Bone marrow (tissue), 2 donors: ENCODE data around the gene TAF1A.
"Not testable (repeated sequence)": the region's sequence is repeated elsewhere in the genome, so short reads cannot be mapped to it uniquely, and the experiment has no call there.

Experiments
- DNase-seq, 2 donors: peaks; one replicate each; lab custom pipeline; 2025; lab: John Stamatoyannopoulos, UW

The TAF1A gene

DNA sequence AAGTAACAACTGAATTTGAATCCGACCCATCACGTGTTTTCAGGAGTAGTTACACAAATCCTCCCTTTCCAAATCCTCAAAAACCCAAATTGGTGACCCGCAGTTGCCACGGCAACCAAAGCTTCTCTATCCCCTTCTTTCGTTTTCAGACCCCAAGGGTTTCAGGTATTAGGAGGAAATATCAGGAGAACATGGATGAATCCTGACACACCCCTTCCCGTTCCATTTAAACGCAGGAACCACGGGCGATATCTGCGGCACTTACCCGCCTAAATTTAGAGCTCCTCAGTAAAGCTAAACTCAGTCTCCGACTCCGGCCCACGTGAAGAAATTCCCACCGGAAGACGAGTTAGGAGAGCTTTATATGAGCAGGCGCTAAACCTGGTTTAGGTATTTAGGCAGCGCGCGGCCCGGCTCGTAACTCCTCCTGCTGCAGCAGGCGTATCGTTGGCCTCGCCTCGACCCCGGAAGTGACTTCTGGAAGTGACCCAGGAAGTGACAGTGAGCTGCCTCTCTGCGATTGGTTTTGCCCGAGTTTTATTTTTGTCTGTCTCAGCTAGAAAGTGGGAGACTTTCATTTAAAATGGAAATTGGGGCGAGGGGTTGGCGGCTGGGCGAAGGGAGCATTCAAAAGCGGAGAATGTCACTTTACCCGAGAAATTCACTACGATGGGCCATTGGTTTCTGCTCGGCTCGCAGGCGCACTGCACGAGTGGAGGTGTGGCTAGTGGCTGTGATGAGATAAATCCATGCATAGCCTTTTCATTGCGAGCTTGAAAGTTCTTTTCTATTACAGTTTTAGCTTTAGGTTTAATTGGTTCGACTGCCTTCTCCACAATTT is at the start of gene TAF1A:
Gene TAF1A, minus strand, starts transcription at position 472 of the 841 bp plus-strand sequence.
- DNase-seq, result peak; percentile 47 to 71

DNA sequence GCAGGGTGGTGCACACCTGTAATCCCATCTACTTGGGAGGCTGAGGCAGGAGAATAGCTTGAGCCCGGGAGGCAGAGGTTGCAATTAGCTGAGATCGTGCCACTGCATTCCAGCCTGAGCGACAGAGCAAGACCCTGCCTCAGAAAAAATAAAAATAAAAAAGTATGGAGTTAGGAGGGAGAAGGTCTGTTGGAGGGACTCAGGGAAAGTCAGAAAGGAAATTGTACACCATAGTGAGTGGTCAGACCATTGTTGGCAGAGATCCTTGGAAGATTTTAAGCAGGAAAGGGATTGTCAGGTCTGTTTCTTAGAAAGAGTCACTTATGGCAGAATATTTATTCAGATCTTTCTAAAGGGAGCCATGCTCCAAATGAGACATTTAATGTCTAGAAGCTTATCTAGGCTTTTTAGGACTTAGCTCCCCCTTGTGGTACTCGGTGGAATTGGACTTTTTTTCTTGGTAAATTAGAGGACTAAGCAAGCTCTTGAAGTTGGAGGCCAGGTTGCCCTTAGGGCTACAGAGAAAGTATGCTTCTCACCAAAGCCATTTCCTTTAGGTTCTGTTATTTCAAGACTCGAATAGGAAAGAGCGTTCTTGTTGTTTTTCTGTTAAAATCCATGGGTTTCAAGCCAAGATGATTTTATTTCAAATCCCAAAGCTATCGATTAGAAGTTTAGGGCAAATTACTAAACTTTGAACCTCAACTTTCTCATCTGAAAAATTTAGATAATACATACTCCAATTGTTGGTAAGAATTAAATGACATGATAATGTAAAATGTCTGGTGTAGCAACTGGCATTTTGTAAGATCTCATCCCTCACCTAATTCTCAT is 44.7 kb upstream of the TAF1A start:
- peak in 1 of 2 donors; percentile 82 for DNase-seq

DNA sequence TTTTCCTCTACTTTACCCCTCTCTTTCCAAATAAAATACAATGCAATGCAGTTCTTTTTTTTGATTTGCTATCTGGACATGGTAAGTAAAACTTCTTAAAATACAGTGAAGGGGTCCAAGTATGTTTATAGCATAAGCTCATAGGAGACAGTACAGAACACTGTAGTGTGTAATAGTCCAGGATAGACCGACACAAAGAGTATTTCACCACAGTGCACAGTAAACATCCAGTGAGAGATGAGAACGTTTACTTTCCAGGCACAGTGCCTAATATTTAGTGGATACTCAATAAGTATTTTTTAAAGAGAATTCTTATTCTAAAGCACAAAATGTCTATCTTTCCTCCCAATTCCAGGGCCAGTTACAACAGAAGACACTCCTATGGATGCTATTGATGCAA is 43.0 kb upstream of the TAF1A start:
- no peak for DNase-seq

DNA sequence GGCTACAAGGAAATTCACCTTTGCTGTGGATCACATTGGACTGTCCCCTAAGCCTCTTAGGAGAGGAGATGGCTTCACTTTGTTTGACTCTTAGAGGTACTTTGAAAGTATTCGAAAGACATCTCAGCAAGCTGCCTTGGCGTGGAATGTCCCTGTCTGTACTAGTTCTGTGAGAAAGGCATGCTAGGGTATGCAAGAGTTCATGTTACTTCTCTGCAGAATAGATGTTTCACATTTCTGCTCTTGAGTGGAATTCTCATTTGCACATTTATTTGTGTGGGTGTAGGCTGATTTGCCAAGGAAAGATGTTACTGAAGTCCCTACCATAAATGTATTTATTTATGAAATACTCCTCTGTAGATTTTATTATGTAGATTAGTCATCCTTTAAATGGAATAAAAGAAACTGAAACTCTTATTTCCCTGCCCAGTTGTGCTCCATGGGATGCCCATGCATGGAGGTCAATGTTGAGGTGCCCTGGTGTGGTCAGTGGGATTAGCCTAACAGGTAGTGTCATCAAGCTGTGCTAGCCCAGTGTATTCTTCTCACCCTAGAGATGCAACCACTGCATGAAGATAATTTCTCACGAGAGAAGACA is 42.0 kb upstream of the TAF1A start:
- DNase-seq, result no peak

DNA sequence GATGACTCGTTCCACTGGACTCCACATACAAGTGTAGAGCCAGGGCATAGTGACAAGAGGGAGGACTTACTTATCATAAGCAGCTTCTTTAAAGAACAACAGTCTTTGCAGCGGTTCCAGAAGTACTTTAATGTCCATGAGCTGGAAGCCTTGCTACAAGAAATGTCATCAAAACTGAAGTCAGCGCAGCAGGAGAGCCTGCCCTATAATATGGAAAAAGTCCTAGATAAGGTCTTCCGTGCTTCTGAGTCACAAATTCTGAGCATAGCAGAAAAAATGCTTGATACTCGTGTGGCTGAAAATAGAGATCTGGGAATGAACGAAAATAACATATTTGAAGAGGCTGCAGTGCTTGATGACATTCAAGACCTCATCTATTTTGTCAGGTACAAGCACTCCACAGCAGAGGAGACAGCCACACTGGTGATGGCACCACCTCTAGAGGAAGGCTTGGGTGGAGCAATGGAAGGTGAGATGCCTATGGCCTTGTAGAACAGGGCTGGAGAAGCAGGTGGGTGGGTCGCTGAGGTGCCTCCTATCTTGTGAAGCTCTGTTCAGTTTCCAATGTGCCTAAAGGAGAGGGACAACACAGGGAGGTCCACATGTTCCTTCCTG is 40.3 kb upstream of the TAF1A start:
- DNase-seq, result no peak

DNA sequence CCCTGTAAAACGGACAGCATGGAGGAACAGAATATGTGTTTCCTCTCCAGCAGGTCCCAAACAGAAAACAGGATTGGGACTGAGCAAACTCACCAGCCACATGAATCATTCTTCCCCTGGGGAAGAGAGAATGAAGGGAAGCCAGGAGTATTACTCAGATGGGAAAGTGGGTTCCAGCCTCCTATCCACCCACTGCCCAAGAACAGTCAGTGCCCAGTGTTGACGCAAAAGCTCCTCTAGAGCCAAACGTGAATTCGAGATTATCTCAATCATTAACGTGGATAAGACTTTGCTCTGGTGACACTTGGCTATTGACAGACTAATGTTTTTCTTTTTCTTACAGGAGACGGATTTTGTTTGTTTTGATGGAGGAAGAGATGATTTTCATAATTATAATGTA is 37.5 kb upstream of the TAF1A start:
- DNase-seq, result no peak

DNA sequence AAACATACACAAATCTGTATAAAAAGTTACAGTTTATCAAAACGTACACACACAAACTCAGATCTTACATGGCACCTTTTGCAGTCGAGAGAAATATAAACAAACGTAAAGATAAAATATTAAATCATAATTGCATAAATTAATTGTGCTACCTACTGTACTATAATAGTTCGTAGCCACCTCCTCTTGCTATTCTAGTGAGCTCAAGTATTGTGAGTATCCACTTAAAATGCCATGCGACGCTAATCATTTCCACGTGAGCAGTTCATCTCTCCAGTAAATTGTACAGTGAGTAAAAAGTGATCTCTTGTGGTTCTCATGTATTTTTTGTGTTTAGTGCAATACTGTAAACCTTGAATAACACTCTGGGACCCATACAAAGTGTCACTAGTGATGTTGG is 34.5 kb upstream of the TAF1A start:
- DNase-seq, result no peak

DNA sequence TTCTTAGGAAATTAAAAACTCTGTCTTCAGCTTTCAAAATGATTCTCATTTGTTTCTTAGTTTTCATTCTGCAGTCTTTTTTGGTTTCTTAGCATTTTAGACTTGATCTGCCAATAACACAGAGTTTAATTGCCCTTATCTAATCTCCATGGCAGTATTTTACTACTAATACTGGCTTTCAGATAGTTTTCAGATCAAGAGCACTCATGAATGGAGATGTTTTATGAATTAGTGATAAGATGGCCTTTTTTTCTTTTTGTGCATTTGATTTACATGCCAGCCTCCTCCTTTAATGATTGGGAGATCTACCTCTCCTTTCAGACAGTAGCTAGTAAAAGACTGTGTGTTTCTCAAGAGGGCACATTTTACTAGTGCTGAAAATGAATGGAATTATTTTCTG is 33.7 kb upstream of the TAF1A start:
- no peak for DNase-seq

DNA sequence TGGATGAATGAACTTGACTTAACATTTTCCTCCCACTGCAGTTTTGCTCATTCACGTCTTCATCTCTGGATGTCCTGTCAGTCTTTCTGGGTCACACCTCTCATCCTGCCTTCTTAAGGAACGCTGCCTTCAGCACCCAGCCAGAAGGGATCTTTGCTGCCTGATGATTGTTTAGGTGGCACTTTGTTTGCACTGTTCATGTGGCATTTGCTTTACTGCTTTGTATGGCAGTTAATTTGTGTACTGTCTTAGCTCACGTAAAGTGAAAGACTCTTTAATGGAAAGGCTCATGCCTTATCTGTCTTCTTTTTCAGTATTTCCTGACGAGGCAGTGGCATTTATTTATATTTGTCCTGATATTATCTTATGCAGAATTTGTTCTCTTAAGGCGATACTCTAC is 33.0 kb upstream of the TAF1A start:
- DNase-seq, result no peak

DNA sequence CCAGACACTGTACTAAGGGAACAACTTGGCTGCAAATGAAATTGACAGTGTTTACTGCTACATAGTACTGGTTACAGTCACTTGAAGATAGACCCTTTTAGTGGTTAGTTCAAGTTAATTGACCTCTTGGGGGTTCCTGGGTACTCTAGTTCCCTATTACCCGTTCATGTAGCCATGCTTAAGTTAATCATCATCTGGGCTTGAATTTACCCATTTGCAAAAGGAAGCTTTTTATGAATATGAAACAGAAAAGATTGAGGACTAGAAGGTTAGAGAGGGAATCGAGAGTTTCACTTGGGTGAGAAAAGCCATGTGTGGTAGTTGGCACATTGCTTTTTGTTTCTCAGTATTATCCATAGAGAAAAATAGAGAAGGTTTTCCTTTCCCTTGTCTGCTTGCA is 30.8 kb upstream of the TAF1A start:
- no peak for DNase-seq

DNA sequence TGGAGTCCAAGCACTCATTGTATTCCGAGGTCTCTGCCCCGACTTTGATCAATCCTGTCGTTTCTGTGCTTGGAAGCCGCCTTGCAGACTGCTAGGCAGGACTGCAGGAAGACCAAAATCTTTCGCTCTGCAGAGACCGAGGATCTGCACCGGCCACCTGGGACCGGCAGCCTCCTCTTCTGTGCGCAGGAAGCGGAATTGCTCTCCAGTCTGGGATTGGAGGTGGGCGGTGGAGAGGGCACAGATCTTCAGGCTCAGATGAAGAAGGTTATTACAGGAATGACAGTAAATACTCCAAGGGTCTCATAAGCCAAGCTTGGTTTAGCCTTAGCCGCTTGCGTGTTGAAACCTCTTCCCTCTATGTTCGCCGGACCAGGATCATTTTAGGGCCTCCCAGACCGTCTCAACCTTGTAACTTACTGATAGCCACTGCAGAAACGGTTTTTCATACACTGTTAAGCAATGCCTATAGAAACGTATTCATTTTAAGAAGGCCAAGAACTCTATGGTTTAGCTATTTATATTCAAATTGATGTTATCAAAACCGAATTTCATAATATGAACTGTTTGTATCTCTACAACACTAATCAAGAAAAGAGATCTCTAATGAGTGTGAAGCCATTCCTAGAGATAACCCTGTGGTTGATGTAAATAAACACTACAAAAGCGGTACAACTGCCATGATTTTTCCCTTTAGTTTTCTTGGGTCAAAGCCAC is 29.3 kb upstream of the TAF1A start:
- DNase-seq, result no peak

DNA sequence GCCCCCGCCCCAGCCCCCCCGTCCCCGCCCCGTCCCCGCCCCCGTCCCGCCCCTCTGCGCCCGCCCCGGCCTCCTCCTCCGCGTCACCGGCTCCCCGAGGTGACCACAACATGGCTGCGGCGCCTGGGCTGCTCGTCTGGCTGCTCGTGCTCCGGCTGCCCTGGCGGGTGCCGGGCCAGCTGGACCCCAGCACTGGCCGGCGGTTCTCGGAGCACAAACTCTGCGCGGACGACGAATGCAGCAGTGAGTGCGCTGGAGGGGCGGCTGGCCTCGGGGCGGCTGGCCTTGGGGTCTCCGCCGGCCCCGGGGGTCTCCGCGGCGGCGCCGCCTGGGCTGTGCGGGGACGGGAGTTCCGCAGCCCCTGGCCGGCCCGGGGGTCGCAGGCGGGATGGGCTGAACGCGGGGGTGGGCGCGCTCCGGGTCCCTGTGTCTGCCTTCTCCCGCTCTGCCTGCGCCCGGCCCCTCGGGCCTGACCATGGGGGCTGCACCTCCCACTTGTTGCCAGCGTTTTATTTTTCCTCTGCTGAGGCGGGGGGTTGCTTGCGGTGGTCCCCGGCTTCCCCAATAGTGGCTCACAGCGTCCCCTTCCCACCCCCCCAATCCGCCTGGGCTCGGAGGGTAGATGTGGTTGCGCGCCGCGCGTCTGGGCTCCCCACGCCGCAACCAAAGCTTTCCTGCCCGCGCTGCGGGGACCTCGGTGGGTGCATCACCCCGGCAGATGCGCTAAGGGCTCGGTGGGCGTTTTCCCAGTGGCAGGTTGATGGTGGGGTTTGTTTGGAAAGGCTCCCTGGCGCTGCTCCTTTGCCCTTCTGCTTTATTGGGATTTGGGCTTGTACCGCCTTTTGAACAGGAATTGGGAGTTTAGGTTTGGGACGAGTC is 28.5 kb upstream of the TAF1A start, which contains the start of gene MIA3:
Gene MIA3, plus strand, starts transcription at position 97 of the 879 bp plus-strand sequence. Its CDS starts 14 bp downstream, at position 111.
- peak in 1 of 2 donors; percentile 61 for DNase-seq

DNA sequence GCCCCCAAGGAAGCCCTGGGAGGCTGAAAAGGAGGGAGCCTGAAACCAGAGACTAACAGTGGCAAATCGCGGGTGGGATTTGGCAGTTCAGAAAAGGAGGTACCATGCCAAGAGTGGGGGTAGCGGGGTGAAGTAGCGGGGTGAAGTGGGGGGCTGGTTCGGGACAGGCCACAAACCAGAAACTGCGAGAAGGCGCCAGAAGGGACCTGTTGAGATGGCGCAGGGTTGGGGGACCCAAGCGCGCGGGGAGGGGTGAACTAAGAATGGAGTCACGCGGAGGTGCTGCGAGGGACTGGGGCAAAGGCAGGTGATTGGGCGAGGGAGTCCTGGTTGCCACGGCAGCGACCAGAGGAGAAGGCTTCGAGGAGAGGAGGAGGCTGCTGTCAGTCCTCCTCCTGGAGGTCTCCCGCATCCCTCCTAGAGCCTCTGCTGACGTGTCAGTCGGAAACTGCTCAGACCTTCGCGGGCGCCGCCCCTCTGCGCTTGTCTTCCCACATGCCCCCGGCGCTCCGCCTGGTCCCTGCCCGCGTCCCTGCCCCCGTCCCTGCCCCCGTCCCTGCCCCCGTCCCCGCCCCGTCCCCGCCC is 27.7 kb upstream of the TAF1A start:
- DNase-seq, result peak; percentile 67 to 72

DNA sequence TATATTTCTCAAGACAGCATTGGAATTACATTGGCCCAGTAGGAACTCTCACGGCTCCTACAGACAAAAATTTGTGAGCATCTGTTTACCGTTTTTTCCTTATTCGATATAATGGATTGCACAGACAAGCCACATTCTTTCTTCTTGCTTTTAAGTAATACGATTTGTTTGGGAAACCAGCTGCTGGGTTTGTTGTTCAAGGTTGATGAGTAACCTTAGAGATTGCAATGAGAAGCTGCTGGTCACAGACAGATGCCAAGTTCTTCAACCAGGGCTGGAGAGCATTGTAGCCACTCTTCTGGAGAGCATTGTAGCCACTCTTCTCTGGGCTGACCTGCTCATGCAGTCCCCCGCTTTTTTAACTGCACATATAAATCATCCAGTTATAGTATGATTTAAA is 26.8 kb upstream of the TAF1A start:
- no peak for DNase-seq

DNA sequence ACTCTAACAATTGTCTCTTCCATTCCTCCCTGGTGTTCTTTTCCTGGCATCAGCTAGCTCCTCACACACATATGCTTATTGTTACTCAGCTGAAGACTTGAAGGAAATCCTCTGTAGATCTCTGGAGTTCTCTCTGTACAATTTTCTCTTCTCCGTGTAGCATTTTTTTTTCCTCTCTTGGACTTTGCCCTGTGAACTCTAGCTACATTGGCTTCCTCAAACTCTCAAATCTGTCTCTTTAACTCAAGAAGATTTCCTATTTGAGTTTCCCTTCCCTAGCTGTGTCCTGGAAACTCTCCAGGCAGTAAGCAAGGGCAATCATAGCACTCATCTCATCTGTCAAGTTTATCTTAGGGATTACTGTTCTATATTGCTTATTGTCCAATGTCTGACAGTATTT is 23.9 kb upstream of the TAF1A start:
- no peak for DNase-seq

DNA sequence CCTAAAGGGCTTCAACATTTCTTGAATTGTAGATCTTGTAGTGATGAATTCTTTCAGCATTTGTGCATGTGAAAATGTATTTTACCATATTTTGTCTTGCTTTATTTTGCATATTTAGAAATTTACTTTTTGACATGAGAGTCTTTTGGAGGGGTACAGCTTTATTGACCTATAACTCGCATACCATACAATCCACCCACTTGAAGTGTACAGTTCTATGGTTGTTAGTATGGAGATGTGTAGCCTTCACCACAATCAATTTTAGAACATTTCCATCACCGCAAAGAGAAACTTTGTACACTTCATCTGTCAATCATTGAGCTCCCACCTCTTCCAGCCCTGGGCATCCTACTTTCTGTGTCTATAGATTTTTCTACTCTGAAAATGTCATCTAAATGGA is 21.0 kb upstream of the TAF1A start:
- no peak for DNase-seq

DNA sequence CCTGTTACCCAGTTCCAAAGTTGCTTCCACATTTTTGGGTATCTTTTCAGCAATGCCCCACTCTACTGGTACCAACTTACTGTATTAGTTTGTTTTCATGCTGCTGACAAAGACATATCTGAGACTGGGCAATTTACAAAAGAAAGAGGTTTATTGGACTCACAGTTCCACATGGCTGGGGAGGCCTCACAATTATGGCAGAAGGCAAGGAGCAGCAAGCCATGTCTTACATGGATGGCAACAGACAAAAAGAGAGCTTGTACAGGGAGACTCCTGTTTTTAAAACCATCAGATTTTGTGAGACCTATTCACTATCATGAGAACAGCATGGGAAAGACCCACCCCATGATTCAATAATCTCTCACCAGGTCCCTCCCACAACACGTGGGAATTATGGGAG is 19.4 kb upstream of the TAF1A start:
- DNase-seq, result not testable (repeated sequence)

DNA sequence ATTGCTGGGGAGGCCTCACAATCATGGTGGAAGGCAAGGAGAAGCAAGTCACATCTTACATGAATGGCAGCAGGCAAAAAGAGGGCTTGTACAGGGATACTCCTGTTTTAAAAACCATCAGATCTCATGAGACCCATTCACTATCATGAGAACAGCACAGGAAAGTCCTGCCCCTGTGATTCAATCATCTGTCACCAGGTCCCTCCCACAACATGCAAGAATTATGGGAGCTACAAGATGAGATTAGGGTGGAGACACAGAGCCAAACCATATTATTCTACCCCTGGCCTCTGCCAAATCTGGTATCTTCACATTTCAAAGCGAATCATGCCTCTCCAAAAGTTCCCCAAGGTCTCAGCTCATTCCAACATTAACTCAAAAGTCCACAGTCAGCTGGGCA is 17.0 kb upstream of the TAF1A start:
- no peak for DNase-seq

DNA sequence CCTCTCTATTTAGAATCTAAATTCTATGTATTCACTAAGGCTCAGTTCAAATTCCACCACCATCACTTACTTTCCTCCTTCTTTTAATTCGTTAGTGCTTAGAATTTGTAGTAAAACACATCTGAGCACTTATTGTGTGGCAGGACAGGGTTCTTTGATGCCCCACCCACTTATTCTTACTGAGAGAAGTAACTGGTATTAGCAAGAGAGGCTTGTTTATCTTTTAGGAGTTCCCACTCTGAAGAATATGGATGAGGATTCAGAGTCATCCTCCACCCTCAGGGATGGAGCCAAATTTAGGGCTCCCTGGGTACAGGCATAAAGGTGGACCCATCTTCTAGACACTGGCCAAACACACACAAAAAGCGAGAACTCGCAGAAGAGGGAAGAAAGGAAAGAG is 11.5 kb upstream of the TAF1A start:
- DNase-seq, result no peak

DNA sequence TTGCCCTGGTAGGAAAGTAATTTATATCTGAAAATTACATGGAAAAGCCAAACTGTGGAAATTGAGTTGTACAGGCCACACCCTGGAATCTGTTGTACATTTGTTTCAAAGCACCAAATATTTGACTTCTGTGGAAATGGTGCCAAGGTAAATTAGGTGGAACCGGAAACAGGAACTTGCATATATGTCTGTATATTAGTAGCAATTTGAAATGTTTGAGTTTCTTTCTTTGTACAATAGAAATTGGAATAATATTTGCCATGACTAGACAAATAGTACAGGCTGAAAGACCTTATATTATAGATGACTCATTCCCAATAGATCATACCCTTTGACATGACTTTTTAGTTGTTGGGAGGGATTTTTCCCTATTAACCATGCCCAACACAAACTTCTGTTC is 10.5 kb upstream of the TAF1A start:
- DNase-seq, result no peak
